Adrenal gland (tissue), 12 donors: ENCODE data around the gene CALML3. TPM values are rescaled to one million over a fixed set of nuclear protein-coding genes. Genes with fewer than 3 reads are reported as not detected.

Experiments used
- DNase-seq, 7 donors: peaks; one replicate each; pipeline ENCODE4 v3.0.0-alpha.2; 2019 to 2020
- H3K27ac ChIP-seq, 5 donors: fragments of 200-600 bp; sonication (generic) in 4 of 5; 1 replicate in 3 of 5; 2 replicates in 2 of 5; pipeline versions ENCODE4 v1.5.1 to v1.8.0; 2016 to 2020; ENCODE audit warnings: mild to moderate bottlenecking in 1 of 5
- H3K27me3 ChIP-seq: fragments of 200-600 bp; 2 replicates; pipeline ENCODE4 v1.8.0; 2021
- H3K36me3 ChIP-seq, 2 donors: fragments of 200-600 bp; replicated peaks in 1 of 2; 1 replicate in 1 of 2; 2 replicates in 1 of 2; pipeline versions ENCODE4 v1.5.1 to v1.8.0; 2018 to 2022
- H3K4me1 ChIP-seq, 2 donors: fragments of 200-600 bp; replicated peaks in 1 of 2; 1 replicate in 1 of 2; 2 replicates in 1 of 2; pipeline versions ENCODE4 v1.5.1 to v1.8.0; 2018 to 2021
- H3K4me3 ChIP-seq, 4 donors: fragments of 200-600 bp; sonication (generic) in 3 of 4; one replicate each; pipeline ENCODE4 v1.5.1; 2016 to 2018
- H3K9me3 ChIP-seq, 3 donors: fragments of 200-600 bp; sonication (generic) in 1 of 3; replicated peaks in 1 of 3; 1 replicate in 2 of 3; 2 replicates in 1 of 3; pipeline versions ENCODE4 v1.5.1 to v1.8.0; 2016 to 2021
- CTCF ChIP-seq, 6 experiments: fragments of 450-650 bp in 4 of 6; fragments of 200-600 bp in 2 of 6; sonication (generic) in 1 of 6; IDR thresholded peaks; 1 replicate in 5 of 6; 2 replicates in 1 of 6; pipeline versions ENCODE4 v1.5.1 to v1.8.0; 2016 to 2021; ENCODE audit warnings: antibody characterized with exemption in 6 of 6, mild to moderate bottlenecking in 2 of 6, moderate library complexity in 1 of 6
- POLR2A ChIP-seq, 2 donors: fragments of 450-650 bp; IDR thresholded peaks; one replicate each; pipeline ENCODE4 v1.6.1; 2017; ENCODE audit warnings: antibody characterized with exemption in 2 of 2, mild to moderate bottlenecking in 2 of 2, moderate library complexity in 1 of 2
- WGBS, 4 donors: extraction: QIAGEN DNeasy Blood & Tissue Kit in 2 of 4; methylation state at CpG; one replicate each; pipeline versions ENCODE4 v1.1.5 to v1.1.7; 2013 to 2017; 5-methylcytosine and 5-hydroxymethylcytosine counted together
- intact Hi-C, 2 donors: fragments of 100-400 bp; cut with DNase I; formaldehyde crosslinking; loops; one replicate each; pipeline versions ENCODE4 v1.14.1 to v1.15.0; 2022 to 2023
- polyA plus RNA-seq, 3 donors: library from polyadenylated mRNA; stranded (reverse); fragments of 200-250 nt in 2 of 3; fragments of 350-450 nt in 1 of 3; fragmentation: Illumina TruSeq in 1 of 3; extraction: RNeasy Lipid Tissue Mini Kit (QIAGEN cat#74804) in 1 of 3; gene quantifications; one replicate each; pipeline ENCODE4 v1.2.3, GENCODE V29; 2013 to 2014
- total RNA-seq, 9 donors: library from RNA; depleted of rRNA in 4 of 9; stranded (reverse); fragments of >200 nt in 4 of 9; fragments of 120-200 nt in 1 of 9; fragmentation: NEBNext Ultra II Directional in 1 of 9; extraction: Animal tissue kit (Norgen Biotek cat#: 25700) in 1 of 9; gene quantifications; one replicate each; pipeline versions ENCODE4 v1.1.0 to v1.2.4, GENCODE V29; 2013 to 2023
- donor health status: healthy with polysubstance abuse.
- donor health status: Bipolar disorder and iron deficiency.
- donor health status: DM: yes; HTN: yes; CAD: no.
- donor health status: DM: no; HTN: no; CAD: no.
- donor health status: DM: no; HTN: no; CAD: no.
- donor health status: DM: yes; HTN: yes; CAD: no.

The CALML3 gene
- total and polyA plus RNA-seq, 12 donors, result 0.07 TPM; not detected in 11

- no peaks in the 10 kb centered on the region for H3K4me1 ChIP-seq
- no peaks in the 10 kb centered on the region for H3K9me3 ChIP-seq
- H3K27me3 ChIP-seq, result no peaks in the 10 kb centered on the region
- H3K36me3 ChIP-seq, result no peaks in the 10 kb centered on the region
- intact Hi-C loops, result no loop called here
- 73 to 90% (median 85%) methylated on average over 8 to 10 of the region's 10 CpGs for WGBS, 4 donors
- no peak overlapping the region for H3K27ac ChIP-seq
- H3K4me3 ChIP-seq, result no peak overlapping the region
- no peak for DNase-seq
- TF ChIP-seq POLR2A (IDR thresholded peaks at IDR 0.05) (no peak), CTCF (IDR thresholded peaks at IDR 0.05) (no peak)
Observed at GRCh38 chr10:5531558-5532306, 7.0 kb downstream of the CALML3 start.

GRCh38 chr10:5532307-5532605 is 7.5 kb downstream of the CALML3 start:
- Histone ChIP-seq H3K27ac (no peak overlapping the region), H3K4me3 (no peak overlapping the region), H3K27me3 (no peaks in the 10 kb centered on the region), H3K4me1 (no peaks in the 10 kb centered on the region), H3K9me3 (no peaks in the 10 kb centered on the region), H3K36me3 (no peaks in the 10 kb centered on the region)
- intact Hi-C loops, result no loop called here
- no peak for DNase-seq
- TF ChIP-seq CTCF (IDR thresholded peaks at IDR 0.05) (no peak), POLR2A (IDR thresholded peaks at IDR 0.05) (no peak)
- 84 to 91% (median 87%) methylated on average over 8 to 10 of the region's 10 CpGs for WGBS, 4 donors

GRCh38 chr10:5532618-5533097 is 7.9 kb downstream of the CALML3 start:
- Histone ChIP-seq H3K36me3 (no peaks in the 10 kb centered on the region), H3K27me3 (no peaks in the 10 kb centered on the region), H3K27ac (no peak overlapping the region), H3K4me1 (no peaks in the 10 kb centered on the region), H3K9me3 (no peaks in the 10 kb centered on the region), H3K4me3 (no peak overlapping the region)
- TF ChIP-seq CTCF (IDR thresholded peaks at IDR 0.05) (no peak), POLR2A (IDR thresholded peaks at IDR 0.05) (no peak)
- WGBS, 4 donors, result 91 to 94% (median 92%) methylated on average over 6 of the region's 6 CpGs
- intact Hi-C loops, result no loop called here
- no peak for DNase-seq

- Histone ChIP-seq H3K27ac (no peak overlapping the region), H3K9me3 (no peaks in the 10 kb centered on the region), H3K4me1 (no peaks in the 10 kb centered on the region), H3K4me3 (no peak overlapping the region), H3K27me3 (no peaks in the 10 kb centered on the region), H3K36me3 (no peaks in the 10 kb centered on the region)
- TF ChIP-seq POLR2A (IDR thresholded peaks at IDR 0.05) (no peak), CTCF (IDR thresholded peaks at IDR 0.05) (no peak)
- intact Hi-C loops, result no loop called here
- DNase-seq, result no peak
- 94 to 96% (median 94%) methylated on average over 21 of the region's 21 CpGs for WGBS, 4 donors
Observed at GRCh38 chr10:5533098-5533731, 8.5 kb downstream of the CALML3 start.
